HG02623 (cell line): ENCODE measurements around the gene FCER2.

Experiments used
- ATAC-seq: cut with Tn5 transposase; IDR thresholded peaks from one replicate; pipeline ENCODE4 v1.9.1; 2021; ENCODE audit warnings: moderate library complexity; ENCODE audit not compliant: unreplicated experiment

FCER2 gene

DNA sequence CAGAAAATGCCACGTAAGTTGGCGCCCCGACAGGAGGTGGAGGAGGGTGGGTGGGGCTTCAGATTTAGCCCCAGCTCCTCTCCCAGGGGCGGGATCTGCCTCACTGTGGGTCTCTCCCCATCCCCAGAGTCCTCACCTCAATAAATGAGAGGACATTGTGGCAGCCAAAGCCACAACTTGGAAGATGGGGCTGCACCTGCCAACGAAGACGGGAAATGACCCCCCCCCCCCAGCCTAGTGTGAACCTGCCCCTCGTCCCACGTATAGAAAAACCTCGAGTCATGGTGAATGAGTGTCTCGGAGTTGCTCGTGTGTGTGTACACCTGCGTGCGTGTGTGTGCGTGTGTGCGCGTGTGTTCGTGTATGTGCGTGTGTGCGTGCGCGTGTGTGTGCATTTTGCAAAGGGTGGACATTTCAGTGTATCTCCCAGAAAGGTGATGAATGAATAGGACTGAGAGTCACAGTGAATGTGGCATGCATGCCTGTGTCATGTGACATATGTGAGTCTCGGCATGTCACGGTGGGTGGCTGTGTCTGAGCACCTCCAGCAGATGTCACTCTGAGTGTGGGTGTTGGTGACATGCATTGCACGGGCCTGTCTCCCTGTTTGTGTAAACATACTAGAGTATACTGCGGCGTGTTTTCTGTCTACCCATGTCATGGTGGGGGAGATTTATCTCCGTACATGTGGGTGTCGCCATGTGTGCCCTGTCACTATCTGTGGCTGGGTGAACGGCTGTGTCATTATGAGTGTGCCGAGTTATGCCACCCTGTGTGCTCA is 22.8 kb downstream of the FCER2 start:
- ATAC-seq, result no peak

- no peak for ATAC-seq
Measured at GRCh38 chr19:7677669-7678311, 24.1 kb downstream of the FCER2 start.

DNA sequence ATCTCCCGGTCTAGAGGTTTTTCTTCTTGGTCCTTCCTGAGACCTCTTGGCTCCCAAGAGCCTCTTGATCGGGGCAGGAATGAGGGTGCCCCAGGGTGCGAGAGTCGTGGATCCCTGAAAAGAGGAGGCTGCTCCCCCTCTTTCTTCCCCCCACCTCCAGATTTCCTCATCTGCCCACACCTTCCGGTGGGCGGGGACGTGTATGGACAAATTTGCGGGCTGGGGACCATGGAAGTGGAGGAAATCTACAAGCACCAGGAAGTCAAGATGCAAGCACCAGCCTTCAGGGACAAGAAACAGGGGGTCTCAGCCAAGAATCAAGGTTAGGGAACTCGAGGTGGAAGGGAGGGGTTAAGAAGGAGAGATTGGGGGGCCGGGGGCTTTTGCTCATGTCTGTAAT is 25.1 kb downstream of the FCER2 start, which contains the start of gene MCEMP1:
Gene MCEMP1, plus strand, starts transcription at position 237 of the 400 bp plus-strand sequence. Its CDS starts 31 bp downstream, at position 268.
- ATAC-seq, result no peak

DNA sequence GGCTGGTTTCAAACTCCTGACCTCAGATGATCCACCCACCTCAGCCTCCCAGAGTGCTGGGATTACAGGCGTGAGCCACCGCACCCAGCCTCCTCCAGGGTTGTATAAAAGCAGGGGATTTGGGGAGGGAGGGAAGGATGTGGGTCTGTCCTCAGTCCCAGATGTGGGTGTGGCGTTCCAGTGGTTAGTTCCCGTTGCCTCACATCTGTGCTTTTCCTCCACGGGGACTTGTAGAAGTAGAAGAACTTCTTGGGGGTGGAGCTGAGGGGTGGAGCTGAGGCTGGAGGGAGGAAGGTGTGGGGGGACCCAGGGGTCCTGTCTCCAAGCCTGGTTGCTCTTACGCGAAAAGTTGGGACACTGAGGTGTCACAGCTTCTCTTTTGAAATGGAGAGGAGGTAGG is 25.6 kb downstream of the FCER2 start:
- ATAC-seq, result no peak

GRCh38 chr19:7674010-7675005 is 27.6 kb downstream of the FCER2 start:
- no peak for ATAC-seq

- ATAC-seq, result no peak
Measured at GRCh38 chr19:7672522-7672921, 29.4 kb downstream of the FCER2 start.

DNA sequence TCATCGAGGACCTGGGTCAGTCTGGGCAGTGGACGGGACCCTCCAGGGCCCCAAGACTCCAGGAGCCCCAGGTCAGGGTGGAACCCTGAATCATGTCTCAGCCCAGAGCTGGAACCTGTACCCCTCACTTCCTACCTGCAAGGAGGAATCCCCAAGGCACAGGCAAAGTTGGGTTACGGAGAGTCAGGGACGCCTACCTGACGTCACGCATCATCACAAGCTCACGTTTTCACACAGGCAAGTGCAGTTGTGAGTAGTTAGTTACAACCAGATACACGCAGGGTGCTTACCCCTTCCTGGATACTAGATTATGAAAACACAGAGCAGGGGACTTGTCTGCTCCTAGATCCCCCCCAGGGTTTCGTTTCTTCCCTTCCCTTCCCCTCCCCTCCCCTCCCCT is 31.1 kb downstream of the FCER2 start:
- ATAC-seq, result no peak

- no peak for ATAC-seq
Measured at GRCh38 chr19:7670150-7670783, 31.7 kb downstream of the FCER2 start.

DNA sequence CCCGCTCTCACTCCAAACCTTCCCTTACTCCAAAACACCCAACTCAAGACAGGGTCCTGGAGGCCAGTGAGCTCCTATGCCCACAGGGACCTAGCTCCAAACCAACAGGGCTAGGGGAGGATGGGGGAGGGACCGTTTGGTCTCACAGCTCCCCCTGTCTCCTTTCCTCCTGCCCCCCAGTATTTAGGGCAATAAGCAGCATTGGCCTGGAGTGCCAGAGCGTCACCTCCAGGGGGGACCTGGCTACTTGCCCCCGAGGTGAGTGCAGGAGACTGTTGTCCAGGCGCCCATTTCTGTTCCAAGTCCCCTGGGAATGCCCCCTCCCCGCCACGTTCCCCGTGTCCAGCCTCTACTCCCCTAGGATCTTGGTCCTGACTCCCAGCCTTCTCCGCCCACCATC is 32.3 kb downstream of the FCER2 start:
- ATAC-seq, result no peak

DNA sequence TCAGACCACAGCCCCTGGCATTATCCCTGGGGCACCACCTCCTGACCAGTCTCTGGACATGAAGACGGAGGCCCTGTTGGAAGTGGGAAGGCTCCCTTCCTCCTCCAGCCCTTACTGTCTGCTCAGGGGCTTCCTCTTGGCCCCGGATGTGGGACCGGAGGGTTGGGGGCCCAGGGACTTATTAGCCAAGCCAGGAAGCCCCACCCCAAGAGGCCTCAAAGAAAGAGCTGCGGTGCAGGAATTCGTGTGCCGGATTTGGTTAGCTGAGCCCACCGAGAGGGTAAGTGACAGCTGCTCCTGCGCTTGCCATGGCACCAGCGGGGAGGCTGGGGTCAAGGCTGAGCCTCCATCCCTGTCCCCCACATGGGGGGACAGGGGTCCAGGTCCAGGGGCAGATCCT is 33.1 kb downstream of the FCER2 start, which contains the start of gene RETN:
Gene RETN, plus strand, starts transcription at position 208 of the 400 bp plus-strand sequence. CDS start 278 bp downstream, outside the sequence.
- no peak for ATAC-seq

DNA sequence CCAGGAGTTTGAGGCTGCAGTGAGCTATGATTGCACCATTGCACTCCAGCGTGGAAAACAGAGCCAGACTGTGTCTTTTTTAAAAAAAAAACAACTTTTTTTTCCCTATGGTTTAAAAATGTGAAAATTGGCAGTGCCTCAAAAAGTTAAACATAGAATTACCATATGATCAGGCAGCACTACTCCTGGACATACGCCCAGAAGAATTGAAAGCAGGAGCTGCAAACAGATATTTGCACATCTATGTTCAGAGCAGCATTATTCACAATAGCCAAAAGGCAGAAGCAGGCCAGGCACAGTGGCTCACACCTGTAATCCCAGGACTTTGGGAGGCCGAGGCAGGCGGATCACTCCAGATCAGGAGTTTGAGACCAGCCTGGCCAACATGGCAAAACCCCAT is 36.9 kb downstream of the FCER2 start:
- ATAC-seq, result no peak

- no peak for ATAC-seq
Measured at GRCh38 chr19:7663706-7664105, 38.2 kb downstream of the FCER2 start.

GRCh38 chr19:7662657-7663056 is 39.3 kb downstream of the FCER2 start:
- no peak for ATAC-seq

GRCh38 chr19:7661744-7662538 is 40.0 kb downstream of the FCER2 start:
- ATAC-seq, result no peak

DNA sequence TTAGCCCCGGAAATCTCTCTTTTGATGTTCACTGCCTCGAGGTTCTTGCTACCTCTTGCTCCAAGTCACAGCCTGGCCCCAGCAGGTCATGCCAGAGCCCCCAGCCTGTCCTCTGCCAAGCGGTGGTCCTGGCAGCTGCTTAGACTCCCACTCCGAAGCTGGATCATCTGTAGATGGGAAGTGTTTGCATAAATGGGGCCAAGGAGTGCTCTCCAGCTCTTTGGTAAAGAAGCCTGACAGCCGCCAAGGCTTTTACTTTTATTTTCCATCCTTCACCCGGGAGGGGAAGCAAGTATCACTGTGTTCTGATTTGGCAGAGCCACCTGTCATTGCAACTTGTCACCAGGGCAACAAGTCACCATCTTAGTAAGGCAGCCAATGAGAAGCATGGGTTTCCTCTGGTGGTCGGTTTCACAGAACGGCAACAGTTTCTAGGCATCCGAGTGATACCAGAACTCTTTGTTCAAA is 43.7 kb downstream of the FCER2 start:
- no peak for ATAC-seq

DNA sequence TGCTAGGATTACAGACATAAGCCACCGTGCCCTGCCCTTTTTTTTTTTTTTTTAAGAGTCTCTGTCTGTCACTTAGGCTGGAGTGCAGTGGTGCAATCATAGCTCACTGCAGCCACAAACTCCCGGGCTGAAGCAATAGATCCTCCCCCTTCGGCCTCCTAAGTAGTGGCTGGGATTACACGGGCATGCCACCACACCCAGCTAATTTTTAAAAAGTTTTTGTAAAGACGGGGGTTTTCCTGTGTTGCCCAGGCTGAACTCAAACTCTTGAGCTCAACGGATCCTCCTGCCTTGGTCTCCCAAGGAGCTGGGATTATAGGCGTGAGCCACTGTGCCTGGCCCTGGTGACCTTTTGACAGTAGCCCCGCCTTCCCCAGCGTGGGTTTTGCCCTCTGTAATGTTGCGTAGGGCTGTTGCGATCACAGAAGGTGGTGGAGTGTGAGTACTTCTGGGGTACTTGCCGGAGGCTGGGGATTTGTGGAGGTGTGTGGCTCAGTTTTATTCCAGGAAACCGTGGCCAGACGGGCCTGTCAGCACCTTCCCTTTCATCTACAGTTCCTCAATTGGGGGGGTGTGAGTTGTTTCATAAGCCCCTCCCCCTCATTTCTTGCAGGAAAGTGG is 44.7 kb downstream of the FCER2 start:
- no peak for ATAC-seq

DNA sequence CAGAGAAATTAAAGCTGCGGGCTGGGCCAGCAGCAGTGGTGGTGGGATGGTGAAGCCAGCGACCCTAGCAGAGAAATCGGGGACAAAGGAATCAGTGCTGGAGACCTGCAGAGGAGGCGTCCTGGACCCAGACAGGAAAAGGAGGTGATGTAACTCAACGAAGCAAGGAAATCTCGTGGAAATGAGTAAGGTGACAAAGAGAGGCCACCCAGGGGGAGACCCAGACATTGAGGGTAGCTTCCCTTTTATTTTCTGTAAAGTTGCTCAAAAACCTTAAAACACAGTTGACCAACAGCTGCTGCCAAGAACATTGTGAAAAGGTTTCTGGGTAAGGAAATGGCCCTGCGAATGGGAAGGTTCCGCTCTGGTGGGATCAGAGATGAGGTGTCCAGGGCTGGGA is 46.4 kb downstream of the FCER2 start:
- no peak for ATAC-seq

DNA sequence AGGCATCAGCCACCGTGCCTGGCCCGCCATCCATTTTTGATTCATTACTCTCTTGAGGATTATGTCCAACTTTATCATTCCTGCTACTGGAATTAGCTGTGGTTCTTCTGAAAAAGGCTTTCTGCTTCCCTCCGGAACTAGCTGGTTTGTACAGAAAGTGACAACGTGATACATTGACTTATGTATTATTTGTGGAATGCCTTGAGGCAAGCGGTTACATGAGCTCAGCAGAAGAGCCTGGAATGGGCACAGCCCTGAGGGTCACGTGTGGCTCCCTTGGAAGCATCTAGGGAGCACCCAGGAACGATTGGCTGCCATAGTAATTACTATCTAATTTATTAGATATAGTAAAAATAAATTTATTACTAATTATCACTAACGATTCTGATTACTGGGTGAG is 47.5 kb downstream of the FCER2 start:
- no peak for ATAC-seq

DNA sequence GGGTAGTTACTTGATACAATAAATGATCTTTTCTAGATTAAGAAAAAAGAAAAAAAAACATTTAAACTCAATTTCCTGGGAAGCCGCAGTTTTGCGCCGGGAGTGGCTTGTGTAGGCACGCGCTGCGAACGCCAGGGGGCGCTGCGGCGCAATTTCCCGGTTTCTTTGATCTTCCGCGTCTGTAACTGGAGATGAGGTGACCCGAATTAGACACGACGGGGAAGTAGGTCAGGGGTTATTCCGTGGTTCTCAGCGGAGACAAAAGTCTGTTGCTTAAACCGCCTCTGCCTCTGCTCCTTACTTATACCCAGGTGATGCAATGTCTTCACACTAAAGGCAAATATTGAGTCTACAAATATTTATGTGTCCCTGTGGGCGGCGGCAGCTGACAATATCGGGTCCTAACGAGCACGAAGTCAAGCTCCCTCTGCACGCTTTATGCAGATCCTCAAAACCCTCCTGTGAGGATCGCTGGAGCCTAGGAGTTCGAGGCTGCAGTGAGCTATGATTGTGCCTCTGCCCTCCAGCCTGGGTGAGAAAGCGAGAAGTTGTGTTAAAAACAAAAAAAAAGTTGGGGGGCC is 49.8 kb downstream of the FCER2 start:
- no peak for ATAC-seq
